H1 (cell line): ENCODE results near the gene PLAAT1. TPM values are rescaled to one million over a fixed set of nuclear protein-coding genes. Genes with fewer than 3 reads are reported as not detected.

Experiments
- CTCF ChIA-PET: fragments of 300-600 bp; sonication (Branson Sonifier 250); formaldehyde crosslinking; loops from one replicate; lab custom pipeline; 2021; ENCODE audit not compliant: partially characterized antibody; lab: Charles Lee
- POLR2A ChIA-PET: fragments of 300-600 bp; sonication (Branson Sonifier 250); formaldehyde crosslinking; loops from one replicate; lab custom pipeline; 2021; ENCODE audit warnings: inconsistent platforms; ENCODE audit not compliant: partially characterized antibody; lab: Charles Lee
- DNase-seq, 2 experiments: peaks; one replicate each; pipeline versions ENCODE4 v3.0.0 to v3.0.0-alpha.2; 2010 to 2022; ENCODE audit warnings: low spot score in 2 of 2, low read depth in 1 of 2, mixed read lengths in 1 of 2
- FAIRE-seq: peaks from 2 replicates; lab custom pipeline; 2011; peaks lifted over from hg19 to GRCh38; lab: Jason Lieb, UNC
- H2AFZ ChIP-seq: 2 replicates; pipeline ENCODE4 v1.8.1; 2012; ENCODE audit warnings: low read length, inconsistent platforms
- H2AK5ac ChIP-seq: 2 replicates; pipeline ENCODE4 v1.6.1; 2013; ENCODE audit warnings: low read depth, low read length
- H2BK120ac ChIP-seq: replicated peaks from 2 replicates; pipeline ENCODE3; 2013; ENCODE audit warnings: low read depth, low read length, inconsistent platforms
- H2BK12ac ChIP-seq: 2 replicates; pipeline ENCODE4 v1.6.1; 2013; ENCODE audit warnings: low read depth, low read length
- H2BK15ac ChIP-seq: 2 replicates; pipeline ENCODE4 v1.6.1; 2013; ENCODE audit warnings: low read length
- H2BK20ac ChIP-seq: 2 replicates; pipeline ENCODE4 v1.6.1; 2013; ENCODE audit warnings: low read length
- H2BK5ac ChIP-seq: 2 replicates; pipeline ENCODE4 v1.6.1; 2013; ENCODE audit warnings: low read depth, low read length
- H3K14ac ChIP-seq: 2 replicates; pipeline ENCODE4 v1.6.1; 2013; ENCODE audit warnings: inconsistent platforms; ENCODE audit not compliant: insufficient read length
- H3K18ac ChIP-seq: 2 replicates; pipeline ENCODE4 v1.6.1; 2013; ENCODE audit warnings: low read length; ENCODE audit errors: extremely low read depth
- H3K23ac ChIP-seq: 2 replicates; pipeline ENCODE4 v1.6.1; 2013; ENCODE audit warnings: inconsistent platforms; ENCODE audit not compliant: insufficient read length
- H3K23me2 ChIP-seq: 2 replicates; pipeline ENCODE4 v1.6.1; 2013; ENCODE audit warnings: low read depth, low read length
- H3K27ac ChIP-seq: 2 replicates; pipeline ENCODE4 v1.6.1; 2011; ENCODE audit warnings: low read depth, low read length, inconsistent platforms
- H3K27me3 ChIP-seq, 4 experiments: replicated peaks in 1 of 4; 1 replicate in 1 of 4; 2 replicates in 3 of 4; pipeline versions ENCODE4 v1.6.1 to v1.8.1; 2011 to 2013; ENCODE audit warnings: low read length in 3 of 4, mild to moderate bottlenecking in 3 of 4, inconsistent platforms in 2 of 4, mixed read lengths in 2 of 4, moderate library complexity in 1 of 4; ENCODE audit not compliant: control insufficient read depth in 3 of 4, insufficient read depth in 3 of 4; ENCODE audit errors: extremely low read depth in 1 of 4
- H3K36me3 ChIP-seq, 4 experiments: 2 replicates each; pipeline versions ENCODE4 v1.6.1 to v1.8.1; 2011 to 2013; ENCODE audit warnings: mild to moderate bottlenecking in 4 of 4, low read length in 3 of 4, moderate library complexity in 2 of 4, control low read depth in 1 of 4, inconsistent platforms in 1 of 4; ENCODE audit not compliant: insufficient read depth in 4 of 4, control insufficient read depth in 2 of 4
- H3K4ac ChIP-seq: replicated peaks from 2 replicates; pipeline ENCODE3; 2013; ENCODE audit warnings: low read length, low read depth, mixed read lengths, inconsistent platforms; ENCODE audit not compliant: insufficient read length
- H3K4me1 ChIP-seq, 4 experiments: replicated peaks in 1 of 4; 1 replicate in 1 of 4; 2 replicates in 3 of 4; pipeline versions ENCODE4 v1.6.1 to v1.8.1; 2011 to 2013; ENCODE audit warnings: low read length in 3 of 4, inconsistent platforms in 2 of 4, mixed read lengths in 1 of 4; ENCODE audit not compliant: insufficient read depth in 4 of 4, control insufficient read depth in 3 of 4
- H3K4me2 ChIP-seq, 2 experiments: 2 replicates each; pipeline versions ENCODE4 v1.6.1 to v1.8.1; 2011 to 2013; ENCODE audit warnings: low read depth in 2 of 2, low read length in 2 of 2, control low read depth in 1 of 2, inconsistent platforms in 1 of 2, mild to moderate bottlenecking in 1 of 2; ENCODE audit not compliant: insufficient read depth in 1 of 2
- H3K4me3 ChIP-seq, 4 experiments: fragments of 200-600, 300-600 bp in 1 of 4; sonication (generic), shearing (Covaris generic), sonication (Bioruptor Twin) in 1 of 4; 2 replicates each; pipeline versions ENCODE4 v1.5.1 to v1.8.1; 2011 to 2016; ENCODE audit warnings: low read length in 4 of 4, low read depth in 3 of 4, control low read depth in 2 of 4, inconsistent platforms in 2 of 4, mild to moderate bottlenecking in 2 of 4, mixed read lengths in 1 of 4, moderate library complexity in 1 of 4; ENCODE audit not compliant: insufficient read depth in 2 of 4; ENCODE audit errors: extremely low read depth in 1 of 4
- H3K56ac ChIP-seq: replicated peaks from 2 replicates; pipeline ENCODE3; 2013; ENCODE audit warnings: low read depth, mild to moderate bottlenecking, mixed read lengths, low read length, inconsistent platforms; ENCODE audit not compliant: insufficient read length
- H3K79me1 ChIP-seq: 2 replicates; pipeline ENCODE4 v1.6.1; 2013; ENCODE audit warnings: low read depth, low read length, control low read depth
- H3K79me2 ChIP-seq, 2 experiments: 2 replicates each; pipeline versions ENCODE4 v1.6.1 to v1.8.1; 2012 to 2013; ENCODE audit warnings: low read length in 2 of 2, mild to moderate bottlenecking in 2 of 2, inconsistent platforms in 1 of 2; ENCODE audit not compliant: insufficient read depth in 2 of 2, control insufficient read depth in 1 of 2
- H3K9ac ChIP-seq, 4 experiments: replicated peaks in 1 of 4; 1 replicate in 1 of 4; 2 replicates in 3 of 4; pipeline versions ENCODE4 v1.6.1 to v1.8.1; 2011 to 2013; ENCODE audit warnings: low read depth in 3 of 4, low read length in 3 of 4, control low read depth in 2 of 4, mild to moderate bottlenecking in 2 of 4, moderate library complexity in 2 of 4, inconsistent platforms in 1 of 4; ENCODE audit errors: extremely low read depth in 1 of 4
- H3K9me3 ChIP-seq, 2 experiments: 2 replicates each; pipeline versions ENCODE4 v1.6.1 to v1.8.1; 2012 to 2013; ENCODE audit warnings: mild to moderate bottlenecking in 2 of 2, moderate library complexity in 2 of 2, control low read depth in 1 of 2, inconsistent platforms in 1 of 2, low read depth in 1 of 2, low read length in 1 of 2, mixed read lengths in 1 of 2; ENCODE audit not compliant: insufficient read depth in 2 of 2
- H4K20me1 ChIP-seq, 2 experiments: replicated peaks in 1 of 2; 2 replicates each; pipeline versions ENCODE3 to v1.8.1; 2011 to 2013; ENCODE audit warnings: inconsistent platforms in 2 of 2, low read length in 2 of 2, mild to moderate bottlenecking in 1 of 2; ENCODE audit not compliant: insufficient read depth in 2 of 2, control insufficient read depth in 1 of 2
- H4K5ac ChIP-seq: 2 replicates; pipeline ENCODE4 v1.6.1; 2013; ENCODE audit warnings: low read length, low read depth, mixed read lengths, inconsistent platforms; ENCODE audit not compliant: insufficient read length
- H4K8ac ChIP-seq: 2 replicates; pipeline ENCODE4 v1.8.0; 2013; ENCODE audit warnings: mild to moderate bottlenecking, moderate library complexity, low read length, inconsistent platforms; ENCODE audit not compliant: insufficient read depth; ENCODE audit errors: extremely low read depth
- H4K91ac ChIP-seq: replicated peaks from 2 replicates; pipeline ENCODE3; 2013; ENCODE audit warnings: low read length, mixed read lengths, inconsistent platforms; ENCODE audit not compliant: insufficient read length
- CTBP2 ChIP-seq: IDR thresholded peaks from 2 replicates; pipeline ENCODE4 v1.7.0; 2011; ENCODE audit warnings: borderline replicate concordance, mild to moderate bottlenecking, moderate library complexity, mixed read lengths, low read length; ENCODE audit not compliant: insufficient read depth, insufficient read length
- KDM4A ChIP-seq: IDR thresholded peaks from one replicate; pipeline ENCODE4 v1.7.1; 2012; ENCODE audit warnings: low read depth, mild to moderate bottlenecking, moderate library complexity, low read length, inconsistent platforms; ENCODE audit not compliant: severe bottlenecking
- RAD21 ChIP-seq, 2 experiments: IDR thresholded peaks in 1 of 2; conservative IDR thresholded peaks in 1 of 2; 2 replicates each; pipeline ENCODE4 v1.6.1; 2011; ENCODE audit warnings: low read depth in 2 of 2, low read length in 2 of 2, improper control_type of control experiment in 1 of 2, inconsistent platforms in 1 of 2, mild to moderate bottlenecking in 1 of 2, moderate library complexity in 1 of 2
- WGBS, 2 experiments: shearing (Covaris generic) in 1 of 2; methylation state at CpG; one replicate each; pipeline versions ENCODE4 v1.1.6 to v1.1.7; 2013 to 2015; ENCODE audit warnings: low lambda C conversion rate in 2 of 2, mixed read lengths in 2 of 2, inconsistent platforms in 1 of 2, low coverage in 1 of 2, missing lambda C conversion rate in 1 of 2; ENCODE audit not compliant: insufficient replicate concordance in 2 of 2, insufficient coverage in 1 of 2, insufficient read length in 1 of 2; ENCODE audit errors: extremely low coverage in 1 of 2, missing lambda C conversion rate in 1 of 2; 5-methylcytosine and 5-hydroxymethylcytosine counted together
- polyA plus RNA-seq, 7 experiments: library from polyadenylated mRNA; depleted of rRNA in 3 of 7; stranded (reverse) in 5 of 7; unstranded in 2 of 7; fragments of >200 nt in 5 of 7; fragments of 200-250 nt in 2 of 7; gene quantifications; 1 replicate in 5 of 7; 2 replicates in 1 of 7; 4 replicates in 1 of 7; pipeline versions ENCODE4 v1.2.1 to v1.2.3, GENCODE V29; 2011 to 2013; ENCODE audit warnings: missing spikeins in 2 of 7, mixed read lengths in 2 of 7
- total RNA-seq: library from RNA; stranded (reverse); fragmentation: NEBNext Ultra II Directional; extraction: Animal tissue kit (Norgen Biotek cat#: 25700); gene quantifications from 2 replicates; pipeline ENCODE4 v1.2.1, GENCODE V29; 2021
- TF ChIP-seq, protein P1 (sequence below), 3 experiments: IDR thresholded peaks; 1 replicate in 2 of 3; 2 replicates in 1 of 3; pipeline versions ENCODE4 v1.5.1 to v1.6.1; 2011; ENCODE audit warnings: low read length in 3 of 3, mild to moderate bottlenecking in 3 of 3, inconsistent platforms in 2 of 3, low read depth in 1 of 3, moderate library complexity in 1 of 3; ENCODE audit not compliant: insufficient read depth in 1 of 3; ENCODE audit errors: control extremely low read depth in 1 of 3

The PLAAT1 gene
- total and polyA plus RNA-seq, 2 of the 8 experiments (the other 6 are each of a cell fraction or from before 2014, with no cell fraction given), result 4.5 to 6.0 TPM

DNA sequence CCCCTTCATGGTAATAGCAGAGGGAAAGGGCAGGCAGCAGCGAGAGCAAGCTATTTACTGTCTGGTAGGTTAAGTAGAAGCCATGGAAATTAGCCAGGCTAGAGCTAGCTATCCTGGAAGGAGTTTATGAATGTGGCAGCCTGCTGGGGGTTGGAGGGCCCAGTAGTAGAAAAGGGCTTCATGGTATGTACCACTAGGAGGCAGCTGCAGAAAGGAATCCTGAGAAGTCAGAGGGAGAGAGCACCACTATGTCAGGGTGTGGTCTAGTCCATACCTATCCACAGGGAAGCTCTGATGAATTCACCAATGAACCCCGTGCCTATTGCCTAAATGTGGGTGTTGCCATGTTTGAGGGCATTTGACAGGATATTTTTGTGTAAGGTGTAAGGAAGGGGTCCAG is 55.0 kb downstream of the PLAAT1 start:
- peaks cover 8 to 16% of the 10 kb centered on the region in 2 experiments for H3K9me3 ChIP-seq
- H3K27ac ChIP-seq, result no peak overlapping the region
- H3K23me2 ChIP-seq, result no peaks in the 10 kb centered on the region
- H3K4me1 ChIP-seq, result no peaks in the 10 kb centered on the region
- H2BK5ac ChIP-seq, result no peak overlapping the region
- H3K4ac ChIP-seq, result no peak overlapping the region
- no peak overlapping the region for H3K56ac ChIP-seq
- no peaks in the 10 kb centered on the region for H3K79me1 ChIP-seq
- H3K23ac ChIP-seq, result no peak overlapping the region
- CTCF ChIA-PET, result no interaction called here
- no peak overlapping the region for H4K5ac ChIP-seq
- 85% methylated on average over 2 of the region's 2 CpGs; no CpG with 5 or more reads in 1 of the 2 experiments for WGBS, 2 experiments
- H4K8ac ChIP-seq, result no peak overlapping the region
- H4K20me1 ChIP-seq, result no peaks in the 10 kb centered on the region
- DNase-seq, result no peak
- H2BK120ac ChIP-seq, result no peak overlapping the region
- FAIRE-seq, result no peak
- no peaks in the 10 kb centered on the region for H3K79me2 ChIP-seq
- no peak overlapping the region for H3K4me2 ChIP-seq
- TF ChIP-seq CTBP2 (no peak), KDM4A (no peak), RAD21 (IDR thresholded peaks at IDR 0.05 in 1 of 2, conservative IDR thresholded peaks at IDR 0.05 in 1 of 2; ENCODE audit: low read depth in 2 of 2, low read length in 2 of 2) (peak; percentile 14 to 42; a peak in 2 of 4 replicates)
- TF ChIP-seq, protein P1, sequence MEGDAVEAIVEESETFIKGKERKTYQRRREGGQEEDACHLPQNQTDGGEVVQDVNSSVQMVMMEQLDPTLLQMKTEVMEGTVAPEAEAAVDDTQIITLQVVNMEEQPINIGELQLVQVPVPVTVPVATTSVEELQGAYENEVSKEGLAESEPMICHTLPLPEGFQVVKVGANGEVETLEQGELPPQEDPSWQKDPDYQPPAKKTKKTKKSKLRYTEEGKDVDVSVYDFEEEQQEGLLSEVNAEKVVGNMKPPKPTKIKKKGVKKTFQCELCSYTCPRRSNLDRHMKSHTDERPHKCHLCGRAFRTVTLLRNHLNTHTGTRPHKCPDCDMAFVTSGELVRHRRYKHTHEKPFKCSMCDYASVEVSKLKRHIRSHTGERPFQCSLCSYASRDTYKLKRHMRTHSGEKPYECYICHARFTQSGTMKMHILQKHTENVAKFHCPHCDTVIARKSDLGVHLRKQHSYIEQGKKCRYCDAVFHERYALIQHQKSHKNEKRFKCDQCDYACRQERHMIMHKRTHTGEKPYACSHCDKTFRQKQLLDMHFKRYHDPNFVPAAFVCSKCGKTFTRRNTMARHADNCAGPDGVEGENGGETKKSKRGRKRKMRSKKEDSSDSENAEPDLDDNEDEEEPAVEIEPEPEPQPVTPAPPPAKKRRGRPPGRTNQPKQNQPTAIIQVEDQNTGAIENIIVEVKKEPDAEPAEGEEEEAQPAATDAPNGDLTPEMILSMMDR (IDR thresholded peaks at IDR 0.05; ENCODE audit: control extremely low read depth in 1 of 3, insufficient read depth in 1 of 3, low read depth in 1 of 3, low read length in 3 of 3), result peak in 1 of 3 experiments; percentile 28; a peak in 1 of 4 replicates
- TF ChIP-seq, all 59 proteins: peak for 2
- Histone ChIP-seq H3K14ac (no peak overlapping the region), H3K9ac (no peak overlapping the region), H3K4me3 (no peak overlapping the region), H2AFZ (no peak overlapping the region), H2AK5ac (no peak overlapping the region), H2BK20ac (no peak overlapping the region), H3K27me3 (no peaks in the 10 kb centered on the region), H2BK15ac (no peak overlapping the region), H4K91ac (no peak overlapping the region), H2BK12ac (no peak overlapping the region), H3K18ac (no peak overlapping the region), H3K36me3 (no peaks in the 10 kb centered on the region; a peak in 1 of 8 replicates)
- POLR2A ChIA-PET, result interaction anchor here (0.6 kb wide), 1 partner anchor 52 kb away, joined by 3 read pairs; no protein-coding TSS in a partner anchor
